HG02981 (cell line): ENCODE measurements around the gene CNTNAP3.
"Not testable (repeated sequence)": the region's sequence is repeated elsewhere in the genome, so short reads cannot be mapped to it uniquely, and the experiment has no call there.

Experiments used
- ATAC-seq: cut with Tn5 transposase; IDR thresholded peaks from one replicate; pipeline ENCODE4 v1.9.1; 2021; ENCODE audit warnings: mild to moderate bottlenecking, moderate library complexity; ENCODE audit not compliant: unreplicated experiment

CNTNAP3 gene

GRCh38 chr9:39287980-39288379 is at the start of gene CNTNAP3:
Gene CNTNAP3 (minus strand): TSS chr9:39288167. CDS start chr9:39288064, 103 bp downstream.
- ATAC-seq = not testable (repeated sequence)

GRCh38 chr9:39279995-39280394 is 8.0 kb downstream of the CNTNAP3 start:
- ATAC-seq = not testable (repeated sequence)

GRCh38 chr9:39242513-39242912 is 45.5 kb downstream of the CNTNAP3 start:
- ATAC-seq = not testable (repeated sequence)

- not testable (repeated sequence) for ATAC-seq
These were observed 55.6 kb downstream of the CNTNAP3 start for GRCh38 chr9:39232130-39232991.

- ATAC-seq = not testable (repeated sequence)
These were observed 72.0 kb downstream of the CNTNAP3 start for GRCh38 chr9:39215976-39216375.

GRCh38 chr9:39209773-39210172 is 78.2 kb downstream of the CNTNAP3 start:
- ATAC-seq = not testable (repeated sequence)

GRCh38 chr9:39206643-39207042 is 81.3 kb downstream of the CNTNAP3 start:
- not testable (repeated sequence) for ATAC-seq

GRCh38 chr9:39205842-39206241 is 82.1 kb downstream of the CNTNAP3 start:
- ATAC-seq = not testable (repeated sequence)

- ATAC-seq = not testable (repeated sequence)
These were observed 87.6 kb downstream of the CNTNAP3 start for GRCh38 chr9:39200412-39200811.

GRCh38 chr9:39198000-39198709 is 89.8 kb downstream of the CNTNAP3 start:
- ATAC-seq = not testable (repeated sequence)

GRCh38 chr9:39171370-39171769 is 116.6 kb downstream of the CNTNAP3 start:
- not testable (repeated sequence) for ATAC-seq

- ATAC-seq = not testable (repeated sequence)
These were observed 130.3 kb downstream of the CNTNAP3 start for GRCh38 chr9:39157714-39158113.

- ATAC-seq = not testable (repeated sequence)
These were observed 155.0 kb downstream of the CNTNAP3 start for GRCh38 chr9:39132826-39133552.

GRCh38 chr9:39121401-39121800 is 166.6 kb downstream of the CNTNAP3 start:
- ATAC-seq = not testable (repeated sequence)

- ATAC-seq = not testable (repeated sequence)
These were observed 176.2 kb downstream of the CNTNAP3 start for GRCh38 chr9:39111746-39112145.

- no peak for ATAC-seq
These were observed 179.8 kb downstream of the CNTNAP3 start for GRCh38 chr9:39108145-39108544.

GRCh38 chr9:39097208-39097607 is 190.8 kb downstream of the CNTNAP3 start:
- ATAC-seq = not testable (repeated sequence)

- not testable (repeated sequence) for ATAC-seq
These were observed 202.7 kb downstream of the CNTNAP3 start for GRCh38 chr9:39085311-39085710.

GRCh38 chr9:39082574-39082973 is 205.4 kb downstream of the CNTNAP3 start:
- not testable (repeated sequence) for ATAC-seq

GRCh38 chr9:39080081-39080480 is 207.9 kb downstream of the CNTNAP3 start:
- ATAC-seq = not testable (repeated sequence)
